ENCODE measurements around the gene CCDC146.
"Not testable (repeated sequence)": the region's sequence is repeated elsewhere in the genome, so short reads cannot be mapped to it uniquely, and the experiment has no call there.

Gene CCDC146

GRCh38 chr7:77306231-77307067, 184.0 kb downstream of the CCDC146 start:
- DNase-seq, result no peak

GRCh38 chr7:77308792-77309191, 186.4 kb downstream of the CCDC146 start:
- no peak for DNase-seq

GRCh38 chr7:77309714-77310220, 187.4 kb downstream of the CCDC146 start:
- no peak for DNase-seq

GRCh38 chr7:77310982-77311381, 188.6 kb downstream of the CCDC146 start:
- DNase-seq, result no peak

GRCh38 chr7:77313085-77313484, 190.7 kb downstream of the CCDC146 start:
- DNase-seq, result no peak

- no peak for DNase-seq
These were observed 191.6 kb downstream of the CCDC146 start for GRCh38 chr7:77313876-77314480.

- DNase-seq, result no peak
These were observed 192.8 kb downstream of the CCDC146 start for GRCh38 chr7:77315182-77315591.

GRCh38 chr7:77316219-77316978, 194.0 kb downstream of the CCDC146 start:
- no peak for DNase-seq

- DNase-seq, result no peak
These were observed 195.6 kb downstream of the CCDC146 start for GRCh38 chr7:77318019-77318418.

GRCh38 chr7:77320137-77320536, 197.7 kb downstream of the CCDC146 start:
- DNase-seq, result no peak

GRCh38 chr7:77320714-77321113, 198.3 kb downstream of the CCDC146 start:
- no peak for DNase-seq

GRCh38 chr7:77321300-77321699, 198.9 kb downstream of the CCDC146 start:
- DNase-seq, result no peak

GRCh38 chr7:77326131-77326530, 203.7 kb downstream of the CCDC146 start:
- no peak for DNase-seq

GRCh38 chr7:77327067-77327931, 204.9 kb downstream of the CCDC146 start:
- DNase-seq, result peak; percentile 75

GRCh38 chr7:77327932-77328628, 205.7 kb downstream of the CCDC146 start:
- no peak for DNase-seq

- peak; percentile 73 for DNase-seq
These were observed 206.3 kb downstream of the CCDC146 start for GRCh38 chr7:77328669-77329068.

GRCh38 chr7:77329466-77330168, 207.2 kb downstream of the CCDC146 start:
- DNase-seq, result no peak

- peak; percentile 51 for DNase-seq
These were observed 207.9 kb downstream of the CCDC146 start for GRCh38 chr7:77330169-77330882.

- peak; percentile 87 for DNase-seq
These were observed 209.7 kb downstream of the CCDC146 start for GRCh38 chr7:77331938-77332695.

GRCh38 chr7:77334039-77334438, 211.6 kb downstream of the CCDC146 start:
- DNase-seq, result not testable (repeated sequence)

All from HCEC 1CT (cell line).